Measurements from ENCODE around the gene NAPG. TPM values are rescaled to one million over a fixed set of nuclear protein-coding genes. Genes with fewer than 3 reads are reported as not detected.
A peak's percentile ranks its signal among the peaks of the same experiment; 100 is the strongest.

Gene NAPG
- total RNA-seq, 1 donor from 2014 or later, result 23.6 TPM

- Mint-ChIP-seq H3K4me3 (no peak overlapping the region), H3K27me3 (ENCODE audit: low read depth) (no peaks in the 10 kb centered on the region), H3K36me3 (ENCODE audit: low read depth) (peaks cover 11% of the 10 kb centered on the region), H3K4me1 (peaks cover 11% of the 10 kb centered on the region), H3K27ac (ENCODE audit: unreplicated experiment) (no peak overlapping the region), H3K9me3 (no peaks in the 10 kb centered on the region)
- TF ChIP-seq, protein P1, sequence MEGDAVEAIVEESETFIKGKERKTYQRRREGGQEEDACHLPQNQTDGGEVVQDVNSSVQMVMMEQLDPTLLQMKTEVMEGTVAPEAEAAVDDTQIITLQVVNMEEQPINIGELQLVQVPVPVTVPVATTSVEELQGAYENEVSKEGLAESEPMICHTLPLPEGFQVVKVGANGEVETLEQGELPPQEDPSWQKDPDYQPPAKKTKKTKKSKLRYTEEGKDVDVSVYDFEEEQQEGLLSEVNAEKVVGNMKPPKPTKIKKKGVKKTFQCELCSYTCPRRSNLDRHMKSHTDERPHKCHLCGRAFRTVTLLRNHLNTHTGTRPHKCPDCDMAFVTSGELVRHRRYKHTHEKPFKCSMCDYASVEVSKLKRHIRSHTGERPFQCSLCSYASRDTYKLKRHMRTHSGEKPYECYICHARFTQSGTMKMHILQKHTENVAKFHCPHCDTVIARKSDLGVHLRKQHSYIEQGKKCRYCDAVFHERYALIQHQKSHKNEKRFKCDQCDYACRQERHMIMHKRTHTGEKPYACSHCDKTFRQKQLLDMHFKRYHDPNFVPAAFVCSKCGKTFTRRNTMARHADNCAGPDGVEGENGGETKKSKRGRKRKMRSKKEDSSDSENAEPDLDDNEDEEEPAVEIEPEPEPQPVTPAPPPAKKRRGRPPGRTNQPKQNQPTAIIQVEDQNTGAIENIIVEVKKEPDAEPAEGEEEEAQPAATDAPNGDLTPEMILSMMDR (conservative IDR thresholded peaks at IDR 0.05), result no peak
- no peak for DNase-seq (ENCODE audit: low read depth, low spot score)
These were observed 37.8 kb upstream of the NAPG start for GRCh38 chr18:10488017-10488416.

- Mint-ChIP-seq H3K4me3 (no peak overlapping the region), H3K27me3 (ENCODE audit: low read depth) (no peaks in the 10 kb centered on the region), H3K27ac (ENCODE audit: unreplicated experiment) (no peak overlapping the region), H3K9me3 (no peaks in the 10 kb centered on the region), H3K4me1 (peaks cover 7% of the 10 kb centered on the region), H3K36me3 (ENCODE audit: low read depth) (peaks cover 11% of the 10 kb centered on the region)
- TF ChIP-seq, protein P1 (conservative IDR thresholded peaks at IDR 0.05), result peak; percentile 34
- DNase-seq (ENCODE audit: low read depth, low spot score), result no peak
These were observed 35.2 kb upstream of the NAPG start for GRCh38 chr18:10490401-10491165.

- no peak overlapping the region for H3K4me3 Mint-ChIP-seq
- no peak for DNase-seq (ENCODE audit: low read depth, low spot score)
- H3K4me1 Mint-ChIP-seq, result no peaks in the 10 kb centered on the region
- H3K27me3 Mint-ChIP-seq (ENCODE audit: low read depth), result no peaks in the 10 kb centered on the region
- H3K9me3 Mint-ChIP-seq, result peaks cover 3% of the 10 kb centered on the region
- no peaks in the 10 kb centered on the region for H3K36me3 Mint-ChIP-seq (ENCODE audit: low read depth)
- TF ChIP-seq, protein P1 (conservative IDR thresholded peaks at IDR 0.05), result no peak
- no peak overlapping the region for H3K27ac Mint-ChIP-seq (ENCODE audit: unreplicated experiment)
These were observed 29.9 kb upstream of the NAPG start for GRCh38 chr18:10495936-10496335.

- no peak overlapping the region for H3K4me3 Mint-ChIP-seq
- H3K9me3 Mint-ChIP-seq, result peaks cover 3% of the 10 kb centered on the region
- H3K36me3 Mint-ChIP-seq (ENCODE audit: low read depth), result no peaks in the 10 kb centered on the region
- no peaks in the 10 kb centered on the region for H3K4me1 Mint-ChIP-seq
- H3K27ac Mint-ChIP-seq (ENCODE audit: unreplicated experiment), result no peak overlapping the region
- no peaks in the 10 kb centered on the region for H3K27me3 Mint-ChIP-seq (ENCODE audit: low read depth)
- TF ChIP-seq, protein P1 (conservative IDR thresholded peaks at IDR 0.05), result no peak
- DNase-seq (ENCODE audit: low read depth, low spot score), result no peak
These were observed 28.5 kb upstream of the NAPG start for GRCh38 chr18:10497206-10497749.

GRCh38 chr18:10499230-10499629 is 26.6 kb upstream of the NAPG start:
- H3K27ac Mint-ChIP-seq (ENCODE audit: unreplicated experiment), result no peak overlapping the region
- no peak overlapping the region for H3K4me3 Mint-ChIP-seq
- H3K27me3 Mint-ChIP-seq (ENCODE audit: low read depth), result no peaks in the 10 kb centered on the region
- no peak for DNase-seq (ENCODE audit: low read depth, low spot score)
- peaks cover 5% of the 10 kb centered on the region for H3K9me3 Mint-ChIP-seq
- H3K4me1 Mint-ChIP-seq, result no peaks in the 10 kb centered on the region
- no peaks in the 10 kb centered on the region for H3K36me3 Mint-ChIP-seq (ENCODE audit: low read depth)
- TF ChIP-seq, protein P1 (conservative IDR thresholded peaks at IDR 0.05), result no peak
